Tibial artery (tissue), 4 donors: Measurements from ENCODE around the gene SUMO3.

Source experiments
- DNase-seq, 2 donors: peaks; one replicate each; pipeline ENCODE4 v3.0.0-alpha.2; 2019
- H3K27ac ChIP-seq, 2 donors: fragments of 200-600 bp; sonication (generic) in 1 of 2; 1 replicate in 1 of 2; 2 replicates in 1 of 2; pipeline ENCODE4 v1.5.1; 2018 to 2019; ENCODE audit warnings: mild to moderate bottlenecking in 1 of 2
- H3K27me3 ChIP-seq, 2 donors: fragments of 200-600 bp; sonication (generic) in 1 of 2; one replicate each; pipeline versions ENCODE4 v1.5.1 to v1.6.0; 2016 to 2019
- H3K36me3 ChIP-seq, 3 donors: fragments of 200-600 bp; sonication (generic) in 2 of 3; one replicate each; pipeline ENCODE4 v1.5.1; 2016 to 2019; ENCODE audit warnings: mild to moderate bottlenecking in 2 of 3
- H3K4me1 ChIP-seq, 4 donors: fragments of 200-600 bp; sonication (generic) in 2 of 4; 1 replicate in 3 of 4; 2 replicates in 1 of 4; pipeline ENCODE4 v1.5.1; 2016 to 2019
- H3K4me3 ChIP-seq, 2 donors: fragments of 200-600 bp; sonication (generic) in 1 of 2; 1 replicate in 1 of 2; 2 replicates in 1 of 2; pipeline ENCODE4 v1.5.1; 2018 to 2019; ENCODE audit warnings: mild to moderate bottlenecking in 2 of 2
- H3K9me3 ChIP-seq, 3 donors: fragments of 200-600 bp; sonication (generic) in 1 of 3; one replicate each; pipeline ENCODE4 v1.5.1; 2016 to 2019
- intact Hi-C: fragments of 100-400 bp; cut with DNase I; formaldehyde crosslinking; loops from one replicate; pipeline ENCODE4 v1.15.0; 2023; ENCODE audit warnings: low total_unique reads
- TF ChIP-seq, protein P1 (sequence below), 2 experiments: fragments of 200-600 bp in 1 of 2; fragments of 450-650 bp in 1 of 2; IDR thresholded peaks; one replicate each; pipeline ENCODE4 v1.5.1; 2017 to 2019; ENCODE audit warnings: antibody characterized with exemption in 2 of 2, mild to moderate bottlenecking in 1 of 2, moderate library complexity in 1 of 2

SUMO3 gene

DNA sequence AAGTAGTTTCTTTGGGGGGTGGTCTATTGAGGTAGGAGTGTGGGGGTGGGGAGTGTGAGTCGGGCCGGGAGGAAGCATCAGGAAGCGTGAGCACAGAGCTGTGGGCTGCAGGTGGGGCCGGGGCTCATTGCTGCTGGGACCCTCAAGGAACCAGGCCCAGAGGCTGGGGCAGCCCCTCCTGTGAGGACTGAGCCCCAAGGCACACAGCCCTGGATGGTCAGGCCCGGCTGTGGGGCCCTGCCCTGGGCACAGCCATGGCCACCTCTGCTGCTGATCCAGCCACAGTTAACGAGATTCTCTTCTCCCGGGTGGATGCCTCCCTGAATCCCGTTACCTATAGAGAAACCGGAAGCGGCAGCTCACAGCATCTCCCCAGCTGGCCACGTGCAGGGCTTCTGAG, 22.9 kb upstream of the SUMO3 start:
- DNase-seq = peak in 1 of 2 donors; percentile 47
- H3K4me1 ChIP-seq = peaks cover 0 to 15% (median 8%) of the 10 kb centered on the region in 4 donors
- intact Hi-C loops = no loop called here
- peaks cover 0 to 27% of the 10 kb centered on the region in 2 donors for H3K27me3 ChIP-seq
- no peaks in the 10 kb centered on the region for H3K9me3 ChIP-seq
- H3K27ac ChIP-seq = no peak overlapping the region
- H3K36me3 ChIP-seq = no peaks in the 10 kb centered on the region
- H3K4me3 ChIP-seq = no peak overlapping the region
- TF ChIP-seq, protein P1, sequence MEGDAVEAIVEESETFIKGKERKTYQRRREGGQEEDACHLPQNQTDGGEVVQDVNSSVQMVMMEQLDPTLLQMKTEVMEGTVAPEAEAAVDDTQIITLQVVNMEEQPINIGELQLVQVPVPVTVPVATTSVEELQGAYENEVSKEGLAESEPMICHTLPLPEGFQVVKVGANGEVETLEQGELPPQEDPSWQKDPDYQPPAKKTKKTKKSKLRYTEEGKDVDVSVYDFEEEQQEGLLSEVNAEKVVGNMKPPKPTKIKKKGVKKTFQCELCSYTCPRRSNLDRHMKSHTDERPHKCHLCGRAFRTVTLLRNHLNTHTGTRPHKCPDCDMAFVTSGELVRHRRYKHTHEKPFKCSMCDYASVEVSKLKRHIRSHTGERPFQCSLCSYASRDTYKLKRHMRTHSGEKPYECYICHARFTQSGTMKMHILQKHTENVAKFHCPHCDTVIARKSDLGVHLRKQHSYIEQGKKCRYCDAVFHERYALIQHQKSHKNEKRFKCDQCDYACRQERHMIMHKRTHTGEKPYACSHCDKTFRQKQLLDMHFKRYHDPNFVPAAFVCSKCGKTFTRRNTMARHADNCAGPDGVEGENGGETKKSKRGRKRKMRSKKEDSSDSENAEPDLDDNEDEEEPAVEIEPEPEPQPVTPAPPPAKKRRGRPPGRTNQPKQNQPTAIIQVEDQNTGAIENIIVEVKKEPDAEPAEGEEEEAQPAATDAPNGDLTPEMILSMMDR (IDR thresholded peaks at IDR 0.05) = no peak

DNA sequence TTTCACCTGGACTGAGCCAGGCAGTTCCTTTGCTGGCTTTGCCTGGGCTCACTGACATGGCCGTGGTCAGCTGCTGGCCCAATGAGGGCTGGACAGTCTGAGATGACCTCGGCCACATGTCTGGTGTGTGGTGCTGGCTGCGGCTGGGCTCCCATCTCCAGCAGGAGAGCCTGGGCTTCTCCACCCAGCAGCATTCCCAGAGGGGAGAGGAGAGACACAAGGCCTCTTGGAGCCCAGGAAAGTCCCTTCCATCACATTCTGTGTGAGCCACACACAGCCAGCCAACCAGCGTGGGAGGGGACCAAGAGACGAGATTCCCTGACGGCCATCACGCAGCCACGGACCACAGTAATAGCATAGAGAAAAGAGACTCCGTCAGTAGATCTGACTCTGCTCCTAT, 21.1 kb upstream of the SUMO3 start:
- intact Hi-C loops = no loop called here
- Histone ChIP-seq H3K9me3 (no peaks in the 10 kb centered on the region), H3K36me3 (no peaks in the 10 kb centered on the region), H3K27ac (no peak overlapping the region), H3K4me1 (peaks cover 0 to 6% (median 3%) of the 10 kb centered on the region in 4 donors), H3K4me3 (no peak overlapping the region), H3K27me3 (peaks cover 0 to 25% of the 10 kb centered on the region in 2 donors)
- TF ChIP-seq, protein P1 (IDR thresholded peaks at IDR 0.05) = no peak
- peak in 1 of 2 donors; percentile 33 for DNase-seq

DNA sequence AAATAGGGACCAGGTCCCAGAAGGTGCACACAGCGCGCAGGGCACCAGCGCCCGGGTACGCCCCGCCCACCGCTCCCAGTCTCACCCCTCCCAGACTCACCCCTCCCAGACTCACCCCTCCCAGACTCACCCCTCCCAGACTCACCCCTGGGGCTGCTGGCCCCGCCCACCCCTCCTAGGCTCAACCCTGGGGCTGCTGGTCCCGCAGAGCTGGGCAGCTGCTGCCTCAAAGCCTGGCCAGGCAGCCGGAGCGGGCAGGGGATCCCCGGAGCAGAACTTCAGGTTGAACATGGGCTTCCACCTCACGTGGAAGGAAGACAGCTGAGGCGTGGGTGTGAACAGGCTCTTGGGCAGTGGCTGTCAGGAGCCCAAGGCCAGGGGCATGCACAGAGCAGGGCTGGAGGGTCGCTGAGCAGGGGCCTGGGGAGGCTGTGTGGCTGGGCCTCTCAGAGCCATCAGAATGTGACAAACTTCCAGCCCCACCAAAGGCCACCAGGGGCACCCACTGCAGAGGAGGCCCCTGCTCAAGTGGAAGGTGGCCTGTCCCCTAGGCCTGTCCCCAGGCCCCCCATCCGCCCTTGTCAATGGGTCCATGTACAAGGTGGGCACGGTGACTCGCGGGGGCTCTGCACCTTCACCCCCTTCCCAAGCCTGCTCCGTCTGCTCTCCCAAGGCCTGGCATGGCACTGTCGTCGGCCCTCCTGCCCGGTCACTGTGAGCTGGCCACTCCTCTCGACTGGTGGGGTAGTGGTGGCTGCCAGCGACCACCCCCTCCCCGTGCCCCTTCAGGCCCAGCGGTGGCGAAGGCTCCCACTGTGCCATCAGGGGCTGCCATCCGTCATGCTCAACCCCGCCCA, 20.4 kb upstream of the SUMO3 start:
- Histone ChIP-seq H3K36me3 (no peaks in the 10 kb centered on the region), H3K4me3 (no peak overlapping the region), H3K9me3 (no peaks in the 10 kb centered on the region), H3K4me1 (peaks cover 0 to 6% (median 3%) of the 10 kb centered on the region in 4 donors), H3K27ac (no peak overlapping the region), H3K27me3 (peaks cover 0 to 25% of the 10 kb centered on the region in 2 donors)
- peak in 1 of 2 donors; percentile 64 for DNase-seq
- intact Hi-C loops = no loop called here
- TF ChIP-seq, protein P1 (IDR thresholded peaks at IDR 0.05) = no peak

DNA sequence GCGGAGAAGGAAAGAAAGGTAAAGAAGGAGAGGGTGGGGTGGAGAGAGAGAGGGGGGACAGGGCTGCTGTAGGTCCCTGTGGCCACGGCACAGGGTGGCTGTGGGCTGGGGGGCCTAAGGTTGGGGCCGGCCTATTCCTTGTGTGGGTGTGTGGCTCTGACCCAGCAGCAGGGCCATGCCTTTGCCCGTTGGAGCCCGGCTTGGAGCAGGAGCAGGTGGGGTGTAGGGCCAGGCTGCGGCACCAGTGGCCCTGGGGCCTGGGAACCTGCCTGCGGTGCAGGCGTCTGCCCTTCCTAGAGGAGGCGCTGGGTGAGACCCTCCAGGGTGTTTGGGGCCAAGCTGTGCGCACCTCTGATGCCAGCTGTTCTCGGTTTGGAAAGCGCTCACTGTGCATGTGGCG, 19.7 kb upstream of the SUMO3 start:
- H3K4me1 ChIP-seq = peaks cover 0 to 6% (median 3%) of the 10 kb centered on the region in 4 donors
- peaks cover 0 to 23% of the 10 kb centered on the region in 2 donors for H3K27me3 ChIP-seq
- H3K27ac ChIP-seq = no peak overlapping the region
- no peak overlapping the region for H3K4me3 ChIP-seq
- intact Hi-C loops = no loop called here
- TF ChIP-seq, protein P1 (IDR thresholded peaks at IDR 0.05) = no peak
- no peaks in the 10 kb centered on the region for H3K9me3 ChIP-seq
- no peaks in the 10 kb centered on the region for H3K36me3 ChIP-seq
- peak in 1 of 2 donors; percentile 48 for DNase-seq

DNA sequence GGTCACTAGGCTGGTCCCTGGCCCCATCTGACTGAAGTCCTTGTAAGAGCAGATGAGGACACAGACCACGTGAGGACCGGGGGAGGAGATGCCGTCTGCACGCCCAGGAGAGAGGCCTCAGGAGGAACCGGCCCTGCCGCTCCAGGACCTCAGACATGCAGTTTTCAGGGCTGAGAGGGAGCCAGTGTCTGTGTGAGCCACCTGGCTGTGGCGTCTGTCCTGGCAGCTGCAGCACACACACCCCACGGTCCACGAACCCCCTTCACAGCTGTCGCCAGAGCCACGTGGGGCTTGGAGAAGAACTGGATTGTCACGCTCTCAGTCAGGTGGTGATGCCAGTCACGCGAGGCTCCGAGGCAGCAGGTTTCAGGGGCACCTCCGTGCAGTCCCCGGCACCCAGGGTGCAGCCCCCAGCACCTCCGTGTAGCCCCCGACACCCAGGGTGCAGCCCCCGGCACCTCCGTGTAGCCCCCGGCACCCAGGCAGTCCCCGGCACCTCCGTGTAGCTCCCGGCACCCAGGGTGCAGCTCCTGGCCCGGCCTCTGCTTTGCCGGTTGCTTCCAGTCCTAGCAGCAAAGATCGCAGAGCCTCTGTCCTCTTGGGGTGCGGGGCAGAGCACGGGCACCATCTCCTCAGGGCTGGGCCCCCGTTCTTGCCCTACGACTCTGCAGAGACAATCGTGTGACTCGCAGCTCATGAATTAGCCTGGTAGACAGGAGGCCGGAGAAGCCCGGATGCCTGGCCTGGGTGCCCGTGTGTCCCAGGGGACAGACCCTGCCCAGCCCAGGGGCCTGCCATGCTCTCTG, 19.0 kb upstream of the SUMO3 start:
- H3K27ac ChIP-seq = no peak overlapping the region
- H3K9me3 ChIP-seq = no peaks in the 10 kb centered on the region
- no peak overlapping the region for H3K4me3 ChIP-seq
- TF ChIP-seq, protein P1 (IDR thresholded peaks at IDR 0.05) = no peak
- no peaks in the 10 kb centered on the region for H3K36me3 ChIP-seq
- H3K4me1 ChIP-seq = peaks cover 0 to 6% (median 3%) of the 10 kb centered on the region in 4 donors
- peak in 1 of 2 donors; percentile 65 for DNase-seq
- intact Hi-C loops = no loop called here
- peaks cover 0 to 18% of the 10 kb centered on the region in 2 donors for H3K27me3 ChIP-seq
